Ovary (tissue), 9 donors: ENCODE measurements around the gene TYSND1. TPM values are rescaled to one million over a fixed set of nuclear protein-coding genes. Genes with fewer than 3 reads are reported as not detected.

Experiments used
- DNase-seq, 5 donors: peaks; one replicate each; pipeline ENCODE4 v3.0.0-alpha.2; 2019 to 2020
- H3K27ac ChIP-seq, 2 donors: fragments of 200-600 bp; one replicate each; pipeline versions ENCODE4 v1.5.1 to v1.8.0; 2019 to 2022
- H3K27me3 ChIP-seq: fragments of 200-600 bp; one replicate; pipeline ENCODE4 v1.8.0; 2022
- H3K36me3 ChIP-seq: fragments of 200-600 bp; sonication (generic); one replicate; pipeline ENCODE4 v1.5.1; 2019
- H3K4me1 ChIP-seq: one replicate; pipeline ENCODE4 v1.8.1; 2013; ENCODE audit warnings: mild to moderate bottlenecking, moderate library complexity; ENCODE audit not compliant: insufficient read depth
- H3K4me3 ChIP-seq: fragments of 200-600 bp; sonication (generic); one replicate; pipeline ENCODE4 v1.5.1; 2017
- H3K9me3 ChIP-seq, 2 donors: fragments of 200-600 bp in 1 of 2; sonication (generic) in 1 of 2; one replicate each; pipeline versions ENCODE4 v1.5.1 to v1.8.1; 2013 to 2019; ENCODE audit warnings: mild to moderate bottlenecking in 1 of 2, moderate library complexity in 1 of 2
- EP300 ChIP-seq: sonication (generic); formaldehyde crosslinking; IDR thresholded peaks from one replicate; pipeline ENCODE4 v1.6.1; 2017; ENCODE audit warnings: antibody characterized with exemption
- POLR2A ChIP-seq: fragments of 450-650 bp; IDR thresholded peaks from one replicate; pipeline ENCODE4 v1.6.1; 2017; ENCODE audit warnings: antibody characterized with exemption, mild to moderate bottlenecking, moderate library complexity
- WGBS, 3 donors: extraction: QIAGEN DNeasy Blood & Tissue Kit in 1 of 3; methylation state at CpG; one replicate each; pipeline versions ENCODE4 v1.1.5 to v1.1.7; 2013 to 2017; 5-methylcytosine and 5-hydroxymethylcytosine counted together
- intact Hi-C, 4 donors: fragments of 100-400 bp; cut with DNase I; formaldehyde crosslinking; loops; one replicate each; pipeline versions ENCODE4 v1.11.0 to v1.15.1; 2022 to 2023
- polyA plus RNA-seq, 2 donors: library from polyadenylated mRNA; stranded (reverse); fragments of 200-250 nt in 1 of 2; fragments of 350-450 nt in 1 of 2; fragmentation: Illumina TruSeq in 1 of 2; extraction: RNeasy Lipid Tissue Mini Kit (QIAGEN cat#74804) in 1 of 2; gene quantifications; one replicate each; pipeline ENCODE4 v1.2.3, GENCODE V29; 2013 to 2014
- total RNA-seq, 7 donors: library from RNA; depleted of rRNA in 2 of 7; stranded (reverse); fragments of >200 nt in 2 of 7; fragmentation: NEBNext Ultra II Directional in 3 of 7; extraction: Animal tissue kit (Norgen Biotek cat#: 25700) in 3 of 7; gene quantifications; one replicate each; pipeline versions ENCODE4 v1.1.0 to v1.2.4, GENCODE V29; 2016 to 2023
- TF ChIP-seq, protein P1 (sequence below), 3 donors: fragments of 450-650 bp in 2 of 3; fragments of 200-600 bp in 1 of 3; IDR thresholded peaks; one replicate each; pipeline versions ENCODE4 v1.5.1 to v1.8.0; 2016 to 2022; ENCODE audit warnings: antibody characterized with exemption in 3 of 3, mild to moderate bottlenecking in 1 of 3
- donor health status: DM: no; HTN: no; CAD: no; lungs with moderate emphysema.
- donor health status: DM: no; HTN: no; CAD: no.
- donor health status: Bipolar disorder and iron deficiency.
- donor health status: DM: yes; HTN: yes; CAD: no.
- donor health status: DM: no; HTN: no; CAD: no.
- donor health status: DM: yes; HTN: yes; CAD: no.

TYSND1 gene
- total and polyA plus RNA-seq, 9 donors, result 3.5 to 12.4 (median 11.9) TPM

DNA sequence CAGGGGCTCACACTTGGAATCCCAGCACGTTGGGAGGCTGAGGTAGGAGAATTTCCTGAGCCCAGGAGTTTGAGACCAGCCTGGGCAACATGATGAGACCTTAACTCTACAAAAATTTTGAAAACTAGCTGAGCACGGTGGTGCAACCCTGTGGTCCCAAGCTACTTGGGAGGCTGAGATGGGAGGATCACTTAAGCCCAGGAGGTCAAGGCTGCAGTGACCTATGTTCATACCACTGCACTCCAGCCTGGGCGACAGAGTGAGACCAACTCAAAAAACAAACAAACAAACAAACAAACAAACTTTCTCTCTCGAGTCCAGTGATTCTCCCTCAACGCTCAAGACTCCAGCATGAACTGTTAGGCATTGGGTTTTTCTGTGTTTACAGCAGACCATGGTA lies 2.0 kb upstream of the TYSND1 start:
- H3K4me3 ChIP-seq, result no peak overlapping the region
- DNase-seq, result no peak
- intact Hi-C loops, result no loop called here
- TF ChIP-seq EP300 (no peak), POLR2A (no peak)
- TF ChIP-seq, protein P1, sequence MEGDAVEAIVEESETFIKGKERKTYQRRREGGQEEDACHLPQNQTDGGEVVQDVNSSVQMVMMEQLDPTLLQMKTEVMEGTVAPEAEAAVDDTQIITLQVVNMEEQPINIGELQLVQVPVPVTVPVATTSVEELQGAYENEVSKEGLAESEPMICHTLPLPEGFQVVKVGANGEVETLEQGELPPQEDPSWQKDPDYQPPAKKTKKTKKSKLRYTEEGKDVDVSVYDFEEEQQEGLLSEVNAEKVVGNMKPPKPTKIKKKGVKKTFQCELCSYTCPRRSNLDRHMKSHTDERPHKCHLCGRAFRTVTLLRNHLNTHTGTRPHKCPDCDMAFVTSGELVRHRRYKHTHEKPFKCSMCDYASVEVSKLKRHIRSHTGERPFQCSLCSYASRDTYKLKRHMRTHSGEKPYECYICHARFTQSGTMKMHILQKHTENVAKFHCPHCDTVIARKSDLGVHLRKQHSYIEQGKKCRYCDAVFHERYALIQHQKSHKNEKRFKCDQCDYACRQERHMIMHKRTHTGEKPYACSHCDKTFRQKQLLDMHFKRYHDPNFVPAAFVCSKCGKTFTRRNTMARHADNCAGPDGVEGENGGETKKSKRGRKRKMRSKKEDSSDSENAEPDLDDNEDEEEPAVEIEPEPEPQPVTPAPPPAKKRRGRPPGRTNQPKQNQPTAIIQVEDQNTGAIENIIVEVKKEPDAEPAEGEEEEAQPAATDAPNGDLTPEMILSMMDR (IDR thresholded peaks at IDR 0.05), result no peak
- H3K27me3 ChIP-seq, result no peaks in the 10 kb centered on the region
- 70 to 85% (median 72%) methylated on average over 5 of the region's 5 CpGs for WGBS, 3 donors
- H3K9me3 ChIP-seq, result no peaks in the 10 kb centered on the region
- no peaks in the 10 kb centered on the region for H3K36me3 ChIP-seq
- no peak overlapping the region for H3K27ac ChIP-seq
- H3K4me1 ChIP-seq, result peaks cover 10% of the 10 kb centered on the region

DNA sequence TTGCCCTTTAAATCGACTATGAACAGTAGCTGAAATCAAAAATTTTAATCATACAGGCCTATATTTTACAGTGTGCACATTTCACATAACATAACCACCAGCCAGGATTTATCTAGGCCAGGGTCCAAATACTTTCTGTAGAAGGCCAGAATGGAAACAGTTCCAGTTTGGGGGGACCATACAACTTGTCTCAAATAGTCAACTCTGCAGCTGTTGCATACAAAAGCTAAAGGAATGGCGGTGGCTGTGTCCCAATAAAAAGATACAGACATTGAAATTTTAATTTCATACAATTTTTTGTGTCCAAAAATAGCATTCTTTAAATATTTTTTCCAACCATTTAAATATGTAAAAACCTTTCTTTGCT lies 742 bp upstream of the TYSND1 start:
- Histone ChIP-seq H3K4me3 (no peak overlapping the region), H3K9me3 (no peaks in the 10 kb centered on the region), H3K36me3 (no peaks in the 10 kb centered on the region), H3K27ac (peak overlapping the region in 1 of 2 donors; percentile 91), H3K27me3 (no peaks in the 10 kb centered on the region), H3K4me1 (peaks cover 10% of the 10 kb centered on the region)
- 6 to 9% (median 8%) methylated on average over 2 of the region's 2 CpGs for WGBS, 3 donors
- TF ChIP-seq EP300 (no peak), POLR2A (no peak)
- TF ChIP-seq, protein P1 (IDR thresholded peaks at IDR 0.05), result no peak
- DNase-seq, result no peak
- intact Hi-C loops, result loop anchor here in 1 of 4 donors (2.0 kb wide), 1 partner anchor 30 kb away; no protein-coding TSS in a partner anchor

GRCh38 chr10:70145666-70146488 lies 623 bp downstream of the TYSND1 start:
- peaks cover 10% of the 10 kb centered on the region for H3K4me1 ChIP-seq
- DNase-seq, result peak in 4 of 5 donors; percentile 40 to 72 (median 59)
- peak overlapping the region; percentile 49 for H3K4me3 ChIP-seq
- no peaks in the 10 kb centered on the region for H3K36me3 ChIP-seq
- H3K27me3 ChIP-seq, result no peaks in the 10 kb centered on the region
- WGBS, 3 donors, result 1% methylated on average over 66 to 98 of the region's 98 CpGs
- no peak for TF ChIP-seq POLR2A
- TF ChIP-seq, protein P1 (IDR thresholded peaks at IDR 0.05), result peak; percentile 48 to 88 (median 65)
- H3K9me3 ChIP-seq, result no peaks in the 10 kb centered on the region
- intact Hi-C loops, result loop anchor here in 1 of 4 donors (2.0 kb wide), 1 partner anchor 29 kb away; no protein-coding TSS in a partner anchor
- peak overlapping the region; percentile 30 to 91 for H3K27ac ChIP-seq

DNA sequence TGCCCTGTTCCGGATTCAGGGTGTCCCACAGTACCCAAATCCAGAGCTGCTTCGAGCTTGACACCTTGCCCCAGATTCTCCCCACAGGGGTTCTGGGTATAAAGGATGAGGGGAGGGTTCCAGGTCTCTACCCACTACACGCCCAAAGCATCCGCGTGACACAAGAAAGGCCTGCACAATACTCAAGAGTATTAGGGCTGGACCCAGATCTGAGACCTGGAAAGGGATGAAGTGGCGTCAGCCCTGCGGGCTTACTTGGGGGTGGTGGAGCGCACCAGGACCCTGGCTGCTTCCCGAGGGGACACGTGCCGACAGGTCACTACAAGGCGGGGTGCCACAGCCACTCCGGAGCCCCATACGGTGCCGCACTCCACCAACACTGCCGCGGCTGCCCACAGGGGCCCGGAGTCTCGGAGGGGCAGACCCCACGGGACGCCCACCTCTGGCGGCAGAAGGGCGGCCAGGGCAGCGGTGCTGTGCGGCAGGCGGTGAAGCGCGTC lies 1.3 kb downstream of the TYSND1 start:
- TF ChIP-seq EP300, result no peak
- peak; percentile 22 for TF ChIP-seq POLR2A
- Histone ChIP-seq H3K9me3 (no peaks in the 10 kb centered on the region), H3K27me3 (no peaks in the 10 kb centered on the region), H3K4me1 (peaks cover 10% of the 10 kb centered on the region), H3K4me3 (peak overlapping the region; percentile 49), H3K27ac (peak overlapping the region; percentile 30 to 91), H3K36me3 (no peaks in the 10 kb centered on the region)
- intact Hi-C loops, result no loop called here
- WGBS, 3 donors, result 6 to 16% (median 8%) methylated on average over 14 to 28 of the region's 28 CpGs
- peak in 3 of 5 donors; percentile 44 to 58 (median 56) for DNase-seq
